Activated CD4-positive, alpha-beta T cell treated with anti-CD3 and anti-CD28 coated beads for 48 hours (primary cell): ENCODE results near the gene TMEM212.
"Not testable (repeated sequence)": the region's sequence is repeated elsewhere in the genome, so short reads cannot be mapped to it uniquely, and the experiment has no call there.

Experiments
- DNase-seq: peaks from one replicate; pipeline ENCODE4 v3.0.0-alpha.2; 2020

The TMEM212 gene

GRCh38 chr3:171836855-171837254 lies 6.3 kb upstream of the TMEM212 start:
- DNase-seq: no peak

GRCh38 chr3:171837698-171838097 lies 5.5 kb upstream of the TMEM212 start:
- DNase-seq: no peak

- no peak for DNase-seq
Observed at GRCh38 chr3:171838218-171838720, 4.9 kb upstream of the TMEM212 start.

- DNase-seq: no peak
Observed at GRCh38 chr3:171839270-171839669, 3.9 kb upstream of the TMEM212 start.

DNA sequence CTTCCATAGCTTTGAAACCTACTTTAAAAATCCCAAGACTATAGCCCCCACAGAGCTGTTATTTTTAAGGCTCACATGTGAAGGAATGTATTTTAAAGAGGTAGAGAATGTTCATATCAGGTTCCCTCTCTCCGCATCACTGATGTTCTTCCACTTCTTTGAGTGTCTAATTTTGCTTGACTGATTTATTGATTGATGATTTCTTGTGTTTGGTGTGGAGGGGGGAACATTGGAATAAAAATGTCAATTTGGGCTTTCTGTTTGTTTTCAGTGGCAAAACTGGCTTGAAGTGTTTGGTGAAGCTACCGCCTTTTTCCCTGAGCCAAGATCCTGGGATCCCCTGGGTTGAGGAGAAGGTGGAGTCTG lies 2.7 kb upstream of the TMEM212 start:
- no peak for DNase-seq

- DNase-seq: no peak
Observed at GRCh38 chr3:171840811-171841619, 2.1 kb upstream of the TMEM212 start.

- DNase-seq: no peak
Observed at GRCh38 chr3:171841620-171842000, 1.5 kb upstream of the TMEM212 start.

- no peak for DNase-seq
Observed at GRCh38 chr3:171844873-171845272, 1.7 kb downstream of the TMEM212 start.

DNA sequence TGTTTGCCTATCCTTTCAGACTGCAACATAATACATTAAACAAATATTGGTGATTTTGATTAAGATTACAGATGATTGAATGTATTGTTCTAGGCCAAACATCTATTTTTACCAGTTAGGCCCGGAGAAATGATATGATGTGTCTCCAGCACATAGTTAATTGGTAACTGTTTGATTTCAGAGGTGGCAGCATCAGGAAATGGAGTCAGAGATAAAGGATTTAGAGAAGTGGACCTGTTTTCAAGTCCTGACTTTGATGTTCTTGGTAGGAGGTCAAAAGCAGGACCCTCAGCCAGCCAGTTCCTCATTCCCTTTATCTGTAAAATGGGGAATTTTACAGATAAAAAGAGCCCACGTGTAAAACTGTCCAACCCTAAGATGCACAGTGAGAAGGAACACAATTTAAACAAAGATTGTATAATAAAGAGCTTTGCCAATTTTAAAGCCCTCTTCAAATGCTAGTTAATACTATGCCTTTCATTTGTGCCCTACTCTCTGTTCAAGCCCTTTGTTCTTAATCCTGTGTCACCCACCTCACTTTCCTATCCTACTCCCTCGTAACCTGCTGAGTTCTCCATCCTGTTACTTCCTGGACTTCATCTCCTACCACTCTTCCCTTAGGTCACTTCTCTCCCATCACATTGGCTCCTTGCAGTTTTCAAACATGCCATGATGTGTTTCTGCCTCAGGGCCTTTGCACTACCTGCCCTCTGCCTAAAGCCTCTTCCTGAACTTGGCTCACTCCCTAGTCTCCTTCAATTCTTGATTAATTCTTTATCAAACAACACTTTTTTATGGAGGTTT lies 2.5 kb downstream of the TMEM212 start:
- no peak for DNase-seq

GRCh38 chr3:171846597-171846996 lies 3.4 kb downstream of the TMEM212 start:
- no peak for DNase-seq

- no peak for DNase-seq
Observed at GRCh38 chr3:171847133-171847532, 4.0 kb downstream of the TMEM212 start.

GRCh38 chr3:171847595-171848259 lies 4.6 kb downstream of the TMEM212 start:
- DNase-seq: no peak

- no peak for DNase-seq
Observed at GRCh38 chr3:171849617-171850319, 6.6 kb downstream of the TMEM212 start.

- DNase-seq: no peak
Observed at GRCh38 chr3:171850320-171850959, 7.3 kb downstream of the TMEM212 start.

GRCh38 chr3:171850960-171851659 lies 8.0 kb downstream of the TMEM212 start:
- no peak for DNase-seq

DNA sequence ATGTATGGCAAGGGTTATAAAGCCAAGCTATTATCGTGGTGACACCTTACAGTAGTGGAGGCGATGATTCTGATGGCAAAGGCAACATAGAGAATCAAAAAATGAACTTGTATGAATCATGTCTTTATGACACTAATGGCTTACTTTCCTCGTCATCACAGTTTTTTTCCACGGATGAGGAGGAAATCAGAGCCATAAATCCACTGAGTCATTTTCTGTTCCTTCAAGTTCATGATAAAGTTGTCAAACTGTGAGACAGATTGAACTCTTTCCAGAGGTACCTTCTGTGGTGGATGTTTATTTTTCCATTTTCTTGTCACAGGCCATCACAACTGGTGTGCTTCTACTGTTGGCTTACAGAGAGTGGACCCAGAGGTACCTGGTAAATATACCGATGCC lies 8.5 kb downstream of the TMEM212 start:
- DNase-seq: no peak

DNA sequence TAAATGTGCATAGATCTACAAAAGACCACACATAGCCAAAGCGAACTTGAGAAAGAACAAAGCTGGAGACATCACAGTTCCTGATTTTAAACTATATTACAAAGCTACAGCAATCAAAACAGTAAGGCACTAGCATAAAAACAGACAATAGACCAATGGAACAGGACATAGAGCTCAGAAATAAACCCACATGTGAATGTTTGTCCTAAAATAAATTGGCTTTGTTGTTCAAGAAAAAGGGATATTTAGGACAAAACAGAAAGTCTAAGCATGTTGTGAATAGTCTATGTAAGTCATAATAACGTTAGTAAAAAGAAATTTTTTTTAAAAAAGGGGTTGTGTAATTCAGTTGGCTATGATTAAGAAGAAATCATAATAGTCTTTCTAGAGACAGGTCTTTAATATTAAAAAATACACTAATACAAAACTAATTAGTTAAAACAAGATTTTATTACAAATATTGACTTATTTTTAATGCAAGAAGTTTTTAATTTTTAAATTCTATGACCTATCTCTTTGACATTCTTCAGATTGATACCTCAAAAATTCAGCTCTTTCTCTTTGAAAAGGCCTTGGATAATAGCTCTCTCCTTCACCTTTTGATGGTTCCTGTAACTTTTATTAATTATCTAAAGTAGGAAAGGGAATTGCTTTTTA lies 11.6 kb downstream of the TMEM212 start:
- DNase-seq: no peak

DNA sequence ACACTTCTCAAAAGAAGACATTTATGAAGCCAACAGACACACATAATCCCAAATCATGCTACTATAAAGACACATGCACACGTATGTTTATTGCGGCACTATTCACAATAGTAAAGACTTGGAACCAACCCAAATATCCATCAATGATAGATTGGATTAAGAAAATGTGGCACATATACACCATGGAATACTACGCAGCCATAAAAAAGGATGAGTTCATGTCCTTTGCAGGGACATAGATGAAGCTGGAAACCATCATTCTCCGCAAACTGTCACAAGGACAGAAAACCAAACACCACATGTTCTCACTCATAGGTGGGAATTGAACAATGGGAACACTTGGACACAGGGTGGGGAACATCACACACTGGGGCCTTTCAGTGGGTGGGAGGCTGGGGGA lies 15.6 kb downstream of the TMEM212 start:
- not testable (repeated sequence) for DNase-seq

DNA sequence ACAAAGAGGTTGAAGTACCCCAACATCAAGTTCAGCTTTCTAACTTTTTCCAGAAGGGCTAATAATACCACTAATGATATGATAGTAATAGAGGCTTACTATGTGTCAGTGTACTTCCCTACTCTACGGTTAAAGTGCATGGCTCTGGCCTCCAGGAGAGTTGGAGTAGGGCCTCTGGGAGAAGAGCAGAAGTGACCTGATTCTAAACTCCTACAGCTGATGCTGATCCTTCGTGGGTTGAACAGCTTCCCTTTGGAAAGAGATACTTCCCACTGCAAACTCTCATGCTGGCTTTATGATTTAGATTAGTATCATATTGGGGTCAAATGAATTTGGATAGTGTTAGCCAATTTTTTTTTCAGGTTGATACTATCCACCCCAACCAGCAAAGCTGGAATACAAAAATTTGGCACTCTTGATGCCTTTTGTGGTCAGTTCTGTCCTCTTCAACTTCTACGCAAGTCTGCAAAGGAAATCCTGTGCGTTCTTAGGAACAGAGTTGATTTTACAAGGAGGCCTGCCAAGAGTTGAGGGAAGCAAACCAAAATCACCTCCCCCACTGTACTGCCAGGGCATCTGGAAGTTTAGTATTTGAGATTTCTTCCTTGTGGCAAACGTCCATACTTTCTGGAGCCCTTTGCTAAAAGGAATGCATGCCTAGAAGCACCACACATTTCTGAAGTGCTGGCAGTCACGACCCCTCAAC lies 17.8 kb downstream of the TMEM212 start:
- DNase-seq: no peak

DNA sequence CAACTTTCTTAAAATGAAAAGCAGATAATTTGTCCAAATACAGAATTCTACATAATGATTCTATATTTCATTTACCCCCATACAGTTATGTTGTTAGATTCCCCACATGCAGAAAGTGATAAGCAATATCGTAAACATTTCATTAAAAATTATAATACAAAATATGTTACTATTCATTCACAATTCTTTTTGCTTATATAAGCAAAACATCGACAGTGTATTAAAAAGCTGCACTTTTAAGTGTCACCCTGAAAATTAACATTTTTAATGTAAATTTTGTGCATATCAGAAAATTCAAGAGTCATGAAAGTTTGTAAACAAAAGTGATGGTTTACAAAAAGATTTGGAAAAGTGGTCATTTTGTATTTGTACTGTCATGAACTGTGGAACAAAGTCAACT lies 19.2 kb downstream of the TMEM212 start:
- no peak for DNase-seq
